Colonic mucosa (tissue), 4 donors: Measurements from ENCODE around the gene DOLK. TPM values are rescaled to one million over a fixed set of nuclear protein-coding genes. Genes with fewer than 3 reads are reported as not detected.

ENCODE experiments used
- DNase-seq: peaks from one replicate; pipeline ENCODE4 v3.0.0-alpha.2; 2020
- H3K27ac ChIP-seq: fragments of 200-600 bp; one replicate; pipeline ENCODE4 v1.8.0; 2021
- H3K27me3 ChIP-seq: fragments of 200-600 bp; one replicate; pipeline ENCODE4 v1.8.0; 2021
- H3K36me3 ChIP-seq: fragments of 200-600 bp; one replicate; pipeline ENCODE4 v1.8.0; 2021
- H3K4me1 ChIP-seq: fragments of 200-600 bp; one replicate; pipeline ENCODE4 v1.8.0; 2021; ENCODE audit warnings: mild to moderate bottlenecking
- H3K4me3 ChIP-seq: fragments of 200-600 bp; one replicate; pipeline ENCODE4 v1.8.0; 2021
- H3K9ac ChIP-seq, 2 donors: one replicate each; pipeline ENCODE4 v1.7.0; 2013; ENCODE audit warnings: control low read depth in 2 of 2, low read depth in 2 of 2, low read length in 2 of 2
- H3K9me3 ChIP-seq: fragments of 200-600 bp; one replicate; pipeline ENCODE4 v1.8.0; 2021
- intact Hi-C: fragments of 100-400 bp; cut with DNase I; formaldehyde crosslinking; loops from one replicate; pipeline ENCODE4 v1.14.1; 2022
- total RNA-seq, 2 donors: library from RNA; stranded (reverse); fragmentation: NEBNext Ultra II Directional in 1 of 2; extraction: Animal tissue kit (Norgen Biotek cat#: 25700) in 1 of 2; gene quantifications; one replicate each; pipeline ENCODE4 v1.2.1, GENCODE V29; 2021
- TF ChIP-seq, protein P1 (sequence below): fragments of 200-600 bp; IDR thresholded peaks from one replicate; pipeline ENCODE4 v1.8.0; 2022; ENCODE audit warnings: antibody characterized with exemption, mild to moderate bottlenecking
- donor health status: healthy.
- donor health status: DM: no; HTN: no; CAD: no.
- donor health status: DM: no; HTN: no; CAD: no.

Gene DOLK
- total RNA-seq, 2 donors from 2014 or later: 7.9 to 15.8 TPM

DNA sequence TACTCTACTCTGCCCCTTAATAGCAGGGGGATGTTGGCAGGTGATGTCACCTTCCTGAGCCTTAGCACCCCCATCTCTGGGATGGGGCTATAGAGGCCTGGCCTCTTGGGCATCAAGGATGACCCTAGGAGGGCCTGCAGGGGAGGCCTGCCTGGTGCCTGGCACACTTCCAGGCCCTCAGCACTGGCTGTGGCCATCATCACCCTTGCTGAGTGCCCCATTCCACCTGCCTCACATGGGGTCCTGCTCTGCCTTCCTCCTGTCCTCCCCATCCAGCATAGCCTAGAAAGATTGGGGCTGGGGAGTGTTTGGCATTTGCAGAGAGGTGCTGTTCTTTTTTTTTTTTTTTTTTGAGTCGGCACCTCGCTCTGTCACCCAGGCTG lies 44.3 kb downstream of the DOLK start:
- Histone ChIP-seq H3K36me3 (peaks cover 3% of the 10 kb centered on the region), H3K4me1 (peaks cover 13% of the 10 kb centered on the region), H3K4me3 (no peak overlapping the region), H3K9me3 (no peaks in the 10 kb centered on the region), H3K27me3 (no peaks in the 10 kb centered on the region), H3K9ac (peak overlapping the region in 1 of 2 donors; percentile 51), H3K27ac (peak overlapping the region; percentile 68)
- no peak for DNase-seq
- TF ChIP-seq, protein P1, sequence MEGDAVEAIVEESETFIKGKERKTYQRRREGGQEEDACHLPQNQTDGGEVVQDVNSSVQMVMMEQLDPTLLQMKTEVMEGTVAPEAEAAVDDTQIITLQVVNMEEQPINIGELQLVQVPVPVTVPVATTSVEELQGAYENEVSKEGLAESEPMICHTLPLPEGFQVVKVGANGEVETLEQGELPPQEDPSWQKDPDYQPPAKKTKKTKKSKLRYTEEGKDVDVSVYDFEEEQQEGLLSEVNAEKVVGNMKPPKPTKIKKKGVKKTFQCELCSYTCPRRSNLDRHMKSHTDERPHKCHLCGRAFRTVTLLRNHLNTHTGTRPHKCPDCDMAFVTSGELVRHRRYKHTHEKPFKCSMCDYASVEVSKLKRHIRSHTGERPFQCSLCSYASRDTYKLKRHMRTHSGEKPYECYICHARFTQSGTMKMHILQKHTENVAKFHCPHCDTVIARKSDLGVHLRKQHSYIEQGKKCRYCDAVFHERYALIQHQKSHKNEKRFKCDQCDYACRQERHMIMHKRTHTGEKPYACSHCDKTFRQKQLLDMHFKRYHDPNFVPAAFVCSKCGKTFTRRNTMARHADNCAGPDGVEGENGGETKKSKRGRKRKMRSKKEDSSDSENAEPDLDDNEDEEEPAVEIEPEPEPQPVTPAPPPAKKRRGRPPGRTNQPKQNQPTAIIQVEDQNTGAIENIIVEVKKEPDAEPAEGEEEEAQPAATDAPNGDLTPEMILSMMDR: no peak
- intact Hi-C loops: no loop called here

DNA sequence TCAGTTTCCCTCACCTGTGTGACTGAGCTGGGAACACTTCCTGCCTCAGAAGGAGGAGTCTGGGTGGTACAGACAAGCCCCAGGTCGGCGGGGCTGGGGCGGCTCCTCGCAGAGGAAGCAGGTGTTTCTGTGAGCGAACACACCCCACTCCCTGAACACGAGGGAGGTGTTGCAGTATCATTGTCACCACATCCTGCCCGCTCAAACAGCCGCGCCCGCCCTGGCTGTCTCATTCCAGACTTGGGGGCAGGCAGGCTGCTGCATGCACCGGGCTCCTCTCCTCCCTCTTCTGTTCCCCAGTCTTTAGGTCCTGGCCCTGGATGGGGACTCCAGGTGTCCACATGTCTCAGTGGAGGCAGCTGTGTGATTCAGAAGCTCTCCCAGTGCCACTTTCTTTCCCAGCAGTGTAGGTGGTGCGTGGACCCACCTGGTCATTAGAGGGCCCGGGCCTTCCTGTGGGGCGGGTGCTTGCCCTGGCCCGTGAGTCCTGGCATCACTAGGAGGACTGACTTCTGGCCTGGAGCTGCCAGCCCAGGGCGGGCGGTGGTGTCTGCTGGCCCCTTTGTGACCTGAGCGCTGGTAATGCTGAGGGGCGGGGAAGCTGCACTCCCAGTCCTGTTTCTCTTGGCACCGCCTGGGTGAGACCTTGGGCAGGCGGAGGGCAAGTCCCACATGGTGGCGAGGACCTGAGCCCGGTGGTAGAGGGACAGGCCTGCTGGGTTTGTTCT lies 44.9 kb downstream of the DOLK start:
- peak overlapping the region; percentile 68 for H3K27ac ChIP-seq
- H3K9ac ChIP-seq: peak overlapping the region; percentile 38 to 51
- peak; percentile 83 for DNase-seq
- intact Hi-C loops: no loop called here
- no peaks in the 10 kb centered on the region for H3K27me3 ChIP-seq
- no peaks in the 10 kb centered on the region for H3K36me3 ChIP-seq
- H3K9me3 ChIP-seq: no peaks in the 10 kb centered on the region
- TF ChIP-seq, protein P1: no peak
- H3K4me1 ChIP-seq: peaks cover 13% of the 10 kb centered on the region
- H3K4me3 ChIP-seq: no peak overlapping the region

DNA sequence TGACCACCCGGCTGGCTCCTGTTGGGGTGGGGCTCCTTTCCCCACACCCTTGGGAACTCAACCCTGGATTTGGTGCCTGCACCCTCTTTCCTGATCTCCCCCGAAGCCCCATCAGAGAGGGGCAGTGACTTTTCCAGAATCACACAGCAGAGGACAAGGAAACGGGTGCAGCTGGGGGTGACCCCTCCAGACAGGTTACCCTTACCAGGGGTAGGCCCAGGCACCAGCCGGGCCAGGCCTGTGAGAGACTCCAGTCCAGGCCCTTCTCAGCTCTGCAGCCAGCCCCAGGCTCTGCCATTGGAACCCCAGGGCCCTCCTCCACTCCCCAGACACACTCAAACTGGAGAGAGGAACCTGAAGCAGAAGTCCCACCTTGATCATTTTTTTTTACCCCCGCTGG lies 45.6 kb downstream of the DOLK start:
- H3K27ac ChIP-seq: peak overlapping the region; percentile 68
- peak overlapping the region in 1 of 2 donors; percentile 51 for H3K9ac ChIP-seq
- no peak for DNase-seq
- no peak overlapping the region for H3K4me3 ChIP-seq
- no peaks in the 10 kb centered on the region for H3K36me3 ChIP-seq
- TF ChIP-seq, protein P1: no peak
- intact Hi-C loops: no loop called here
- peaks cover 13% of the 10 kb centered on the region for H3K4me1 ChIP-seq
- H3K27me3 ChIP-seq: no peaks in the 10 kb centered on the region
- H3K9me3 ChIP-seq: no peaks in the 10 kb centered on the region

DNA sequence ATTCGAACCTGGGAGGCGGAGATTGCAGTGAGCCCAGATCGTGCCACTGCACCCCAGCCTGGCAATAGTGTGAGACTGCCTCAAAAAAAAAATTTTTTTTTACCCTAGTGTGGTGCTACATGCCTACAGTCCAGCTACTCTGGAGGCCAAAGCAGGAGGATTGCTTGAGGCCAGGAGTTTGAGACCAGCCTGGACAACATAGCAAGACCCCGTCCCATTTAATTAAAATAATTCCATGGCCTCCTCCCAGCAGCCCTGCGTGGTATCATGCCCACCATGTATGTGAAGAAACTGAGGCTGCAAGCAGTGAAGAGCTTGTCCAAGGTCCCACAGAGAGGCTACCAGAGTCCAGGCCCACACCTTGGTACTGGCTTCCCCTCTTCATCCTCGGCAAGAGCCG lies 46.0 kb downstream of the DOLK start:
- Histone ChIP-seq H3K4me1 (peaks cover 13% of the 10 kb centered on the region), H3K36me3 (no peaks in the 10 kb centered on the region), H3K27ac (peak overlapping the region; percentile 68), H3K9ac (no peak overlapping the region), H3K27me3 (no peaks in the 10 kb centered on the region), H3K4me3 (no peak overlapping the region), H3K9me3 (no peaks in the 10 kb centered on the region)
- intact Hi-C loops: no loop called here
- no peak for DNase-seq
- TF ChIP-seq, protein P1: no peak

DNA sequence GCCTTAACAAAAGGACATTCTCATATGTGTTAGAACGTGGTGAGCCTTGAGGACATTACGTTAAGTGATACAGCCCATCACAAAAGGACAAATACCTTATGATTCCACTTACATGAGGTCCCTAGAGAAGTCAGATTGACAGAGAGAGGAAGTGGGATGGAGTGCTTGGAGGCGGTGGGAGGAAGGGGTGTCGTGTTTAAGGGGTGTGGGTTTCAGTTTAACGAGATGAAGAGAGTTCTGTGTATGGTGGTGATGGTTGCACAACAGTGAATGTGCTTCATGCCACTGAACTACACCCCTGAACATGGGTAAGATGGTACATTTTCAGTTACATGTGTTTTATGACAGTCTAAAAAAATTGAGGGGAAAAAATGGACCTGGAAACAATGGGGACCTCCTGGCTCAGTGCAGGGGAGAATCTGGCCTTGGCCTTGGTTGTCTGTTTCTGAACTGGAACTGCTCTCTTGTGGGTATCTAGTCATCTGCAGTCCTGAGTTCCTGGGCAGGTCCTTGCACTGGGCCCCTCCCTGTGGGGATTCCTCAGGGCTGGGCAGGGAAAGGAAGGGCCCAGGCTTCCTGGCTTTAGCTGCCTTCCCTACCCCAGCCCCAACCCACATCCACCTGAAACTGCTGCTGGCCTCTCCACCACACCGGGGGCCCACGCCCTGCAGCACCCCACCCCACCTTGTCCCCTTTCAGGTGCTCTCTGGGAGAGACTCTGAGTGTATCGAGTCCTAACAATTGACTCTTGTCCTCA lies 47.7 kb downstream of the DOLK start:
- Histone ChIP-seq H3K36me3 (no peaks in the 10 kb centered on the region), H3K4me1 (peaks cover 13% of the 10 kb centered on the region), H3K4me3 (no peak overlapping the region), H3K9me3 (no peaks in the 10 kb centered on the region), H3K9ac (peak overlapping the region in 1 of 2 donors; percentile 31), H3K27ac (peak overlapping the region; percentile 27), H3K27me3 (no peaks in the 10 kb centered on the region)
- no peak for DNase-seq
- intact Hi-C loops: no loop called here
- TF ChIP-seq, protein P1: no peak
